T-helper 1 cell (primary cell): Measurements from ENCODE around the gene ZNF697.
A peak's percentile ranks its signal among the peaks of the same experiment; 100 is the strongest.
"Not testable (repeated sequence)": the region's sequence is repeated elsewhere in the genome, so short reads cannot be mapped to it uniquely, and the experiment has no call there.

Experiments used
- DNase-seq, 5 donors: peaks; one replicate each; pipeline ENCODE4 v3.0.0-alpha.2; 2012 to 2020
- total RNA-seq, 4 donors: gene quantifications; one replicate each; lab custom pipeline; 2026; lab: John Stamatoyannopoulos, UW

Gene ZNF697
- total RNA-seq = 0 to 0.08 (median 0) reads per million in 4 donors

- peak in 1 of 5 donors; percentile 29 for DNase-seq
Observed at GRCh38 chr1:119647734-119648619, at the start of gene ZNF697. Gene ZNF697 (minus strand): TSS chr1:119648266. CDS start chr1:119626100, 22,166 bp downstream.

GRCh38 chr1:119697598-119697997, 49.5 kb upstream of the ZNF697 start:
- DNase-seq = no peak

GRCh38 chr1:119696863-119697262, 48.8 kb upstream of the ZNF697 start:
- DNase-seq = not testable (repeated sequence)

- no peak for DNase-seq
Observed at GRCh38 chr1:119689511-119689910, 41.4 kb upstream of the ZNF697 start.

- DNase-seq = no peak
Observed at GRCh38 chr1:119688810-119689209, 40.7 kb upstream of the ZNF697 start.

GRCh38 chr1:119687434-119688079, 39.5 kb upstream of the ZNF697 start:
- no peak for DNase-seq

- DNase-seq = no peak
Observed at GRCh38 chr1:119686661-119687060, 38.6 kb upstream of the ZNF697 start.

- DNase-seq = no peak
Observed at GRCh38 chr1:119683893-119684292, 35.8 kb upstream of the ZNF697 start.

GRCh38 chr1:119682141-119682540, 34.1 kb upstream of the ZNF697 start:
- DNase-seq = no peak

- DNase-seq = no peak
Observed at GRCh38 chr1:119681560-119681959, 33.5 kb upstream of the ZNF697 start.

GRCh38 chr1:119680723-119681122, 32.7 kb upstream of the ZNF697 start:
- DNase-seq = no peak

GRCh38 chr1:119680193-119680592, 32.1 kb upstream of the ZNF697 start:
- DNase-seq = no peak

- no peak for DNase-seq
Observed at GRCh38 chr1:119679223-119679622, 31.2 kb upstream of the ZNF697 start.

- no peak for DNase-seq
Observed at GRCh38 chr1:119676571-119677206, 28.6 kb upstream of the ZNF697 start.

GRCh38 chr1:119675349-119676345, 27.6 kb upstream of the ZNF697 start:
- peak in 4 of 5 donors; percentile 12 to 56 (median 40) for DNase-seq

GRCh38 chr1:119674835-119675289, 26.8 kb upstream of the ZNF697 start:
- no peak for DNase-seq

GRCh38 chr1:119674111-119674526, 26.1 kb upstream of the ZNF697 start:
- no peak for DNase-seq

GRCh38 chr1:119673171-119673940, 25.3 kb upstream of the ZNF697 start:
- DNase-seq = no peak

GRCh38 chr1:119670898-119671297, 22.8 kb upstream of the ZNF697 start:
- DNase-seq = no peak

- no peak for DNase-seq
Observed at GRCh38 chr1:119667173-119667572, 19.1 kb upstream of the ZNF697 start.

GRCh38 chr1:119664067-119664466, 16.0 kb upstream of the ZNF697 start:
- DNase-seq = no peak
